ENCODE results near the gene CYTH4. TPM values are rescaled to one million over a fixed set of nuclear protein-coding genes. Genes with fewer than 3 reads are reported as not detected.

CYTH4 gene
- total and polyA plus RNA-seq, 8 donors: 1.9 to 77.0 (median 6.0) TPM; not detected in 1

- no peak for DNase-seq
- Histone ChIP-seq H3K27ac (peak overlapping the region in 2 of 5 donors; percentile 40 to 68), H3K9me3 (no peaks in the 10 kb centered on the region), H3K4me3 (no peak overlapping the region), H3K27me3 (peaks cover 0 to 24% (median 0%) of the 10 kb centered on the region in 3 donors), H3K4me1 (peaks cover 0 to 74% (median 4%) of the 10 kb centered on the region in 4 donors), H3K36me3 (peaks cover 0 to 20% (median 9%) of the 10 kb centered on the region in 4 donors)
- intact Hi-C loops (cut with DNase I; ENCODE audit: low total_unique reads): no loop called here
- TF ChIP-seq CTCF (IDR thresholded peaks at IDR 0.05) (no peak), POLR2AphosphoS5 (IDR thresholded peaks at IDR 0.05) (no peak), POLR2A (IDR thresholded peaks at IDR 0.05) (no peak), EP300 (IDR thresholded peaks at IDR 0.05) (no peak)
- 80 to 93% (median 84%) methylated on average over 4 of the region's 4 CpGs for WGBS, 5 donors
Observed at GRCh38 chr22:37299969-37300509, 17.7 kb downstream of the CYTH4 start.

GRCh38 chr22:37300551-37301017, 18.3 kb downstream of the CYTH4 start:
- Histone ChIP-seq H3K27me3 (peaks cover 0 to 23% (median 0%) of the 10 kb centered on the region in 3 donors), H3K36me3 (peaks cover 0 to 16% (median 9%) of the 10 kb centered on the region in 4 donors), H3K4me3 (no peak overlapping the region), H3K4me1 (peaks cover 0 to 70% (median 4%) of the 10 kb centered on the region in 4 donors), H3K27ac (peak overlapping the region in 3 of 5 donors; percentile 5 to 68 (median 40)), H3K9me3 (no peaks in the 10 kb centered on the region)
- no peak for TF ChIP-seq CTCF (IDR thresholded peaks at IDR 0.05)
- no peak for TF ChIP-seq POLR2AphosphoS5 (IDR thresholded peaks at IDR 0.05)
- no peak for TF ChIP-seq POLR2A (IDR thresholded peaks at IDR 0.05)
- TF ChIP-seq EP300 (IDR thresholded peaks at IDR 0.05): no peak
- WGBS, 5 donors: 49 to 70% (median 61%) methylated on average over 15 to 19 of the region's 19 CpGs
- intact Hi-C loops (cut with DNase I; ENCODE audit: low total_unique reads): no loop called here
- DNase-seq: no peak

- no peak for DNase-seq
- Histone ChIP-seq H3K9me3 (no peaks in the 10 kb centered on the region), H3K36me3 (peaks cover 0 to 11% (median 5%) of the 10 kb centered on the region in 4 donors), H3K4me1 (peaks cover under 1 to 74% (median 5%) of the 10 kb centered on the region in 4 donors), H3K4me3 (no peak overlapping the region), H3K27me3 (peaks cover 0 to 23% (median 0%) of the 10 kb centered on the region in 3 donors), H3K27ac (peak overlapping the region in 3 of 5 donors; percentile 5 to 68 (median 40))
- intact Hi-C loops (cut with DNase I; ENCODE audit: low total_unique reads): no loop called here
- TF ChIP-seq POLR2AphosphoS5 (IDR thresholded peaks at IDR 0.05) (no peak), EP300 (IDR thresholded peaks at IDR 0.05) (no peak), POLR2A (IDR thresholded peaks at IDR 0.05) (no peak), CTCF (IDR thresholded peaks at IDR 0.05) (no peak)
- 81 to 94% (median 88%) methylated on average over 6 of the region's 6 CpGs for WGBS, 5 donors
Observed at GRCh38 chr22:37301144-37301830, 19.0 kb downstream of the CYTH4 start.

- H3K4me3 ChIP-seq: no peak overlapping the region
- H3K27ac ChIP-seq: peak overlapping the region in 1 of 5 donors; percentile 51
Observed at GRCh38 chr22:37302674-37303555, 20.6 kb downstream of the CYTH4 start.

More at GRCh38 chr22:37302674-37303555, 20.6 kb downstream of the CYTH4 start:
- H3K9me3 ChIP-seq: no peaks in the 10 kb centered on the region
- no peak for DNase-seq
- intact Hi-C loops (cut with DNase I; ENCODE audit: low total_unique reads): no loop called here
- 83 to 85% (median 83%) methylated on average over 31 of the region's 31 CpGs for WGBS, 5 donors
- TF ChIP-seq EP300 (IDR thresholded peaks at IDR 0.05) (no peak), POLR2AphosphoS5 (IDR thresholded peaks at IDR 0.05) (no peak), POLR2A (IDR thresholded peaks at IDR 0.05) (no peak), CTCF (IDR thresholded peaks at IDR 0.05) (no peak)
- H3K4me1 ChIP-seq: peaks cover 11 to 82% (median 18%) of the 10 kb centered on the region in 4 donors
- H3K36me3 ChIP-seq: peaks cover 0 to 5% (median 0%) of the 10 kb centered on the region in 4 donors
- H3K27me3 ChIP-seq: peaks cover 0 to 23% (median 0%) of the 10 kb centered on the region in 3 donors

Measured in stomach (tissue), 9 donors.